Activated CD4-positive, alpha-beta T cell treated with anti-CD3 and anti-CD28 coated beads for 48 hours (primary cell): ENCODE measurements around the gene FARP2.
A peak's percentile ranks its signal among the peaks of the same experiment; 100 is the strongest.
"Not testable (repeated sequence)": the region's sequence is repeated elsewhere in the genome, so short reads cannot be mapped to it uniquely, and the experiment has no call there.

Experiments
- DNase-seq: peaks from one replicate; pipeline ENCODE4 v3.0.0-alpha.2; 2020

Gene FARP2

DNA sequence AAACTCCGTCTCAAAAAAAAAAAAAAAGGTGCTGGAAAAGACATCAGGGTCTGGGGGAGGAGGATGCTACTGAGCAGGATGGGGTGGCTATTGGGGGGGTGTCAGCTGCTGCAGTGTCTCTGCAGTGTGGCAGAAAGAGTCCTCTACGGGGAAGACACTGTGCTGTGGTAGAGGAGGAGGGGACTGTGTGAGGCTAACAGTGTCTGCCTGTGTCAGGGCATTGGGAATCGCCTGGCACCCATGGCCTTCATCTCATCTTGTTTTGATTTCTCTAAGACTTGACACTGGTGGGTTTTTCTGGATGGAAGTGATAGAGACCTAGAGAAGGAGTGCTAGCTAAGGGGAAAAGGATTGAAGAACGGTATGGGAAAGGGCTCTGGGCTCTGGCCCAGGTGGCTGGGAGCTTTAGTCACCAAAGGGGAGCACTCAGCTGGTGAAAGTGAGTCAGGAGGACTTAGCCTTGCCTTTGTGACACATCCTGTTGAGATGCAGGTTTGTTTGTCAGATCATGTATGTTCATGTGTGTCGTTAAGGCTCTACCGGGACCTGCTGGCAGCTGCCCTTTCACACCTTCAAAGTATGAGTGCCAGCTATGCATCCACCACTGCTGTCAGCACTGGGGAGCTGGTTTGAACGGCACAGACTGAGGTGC is 58.0 kb downstream of the FARP2 start:
- DNase-seq: no peak

DNA sequence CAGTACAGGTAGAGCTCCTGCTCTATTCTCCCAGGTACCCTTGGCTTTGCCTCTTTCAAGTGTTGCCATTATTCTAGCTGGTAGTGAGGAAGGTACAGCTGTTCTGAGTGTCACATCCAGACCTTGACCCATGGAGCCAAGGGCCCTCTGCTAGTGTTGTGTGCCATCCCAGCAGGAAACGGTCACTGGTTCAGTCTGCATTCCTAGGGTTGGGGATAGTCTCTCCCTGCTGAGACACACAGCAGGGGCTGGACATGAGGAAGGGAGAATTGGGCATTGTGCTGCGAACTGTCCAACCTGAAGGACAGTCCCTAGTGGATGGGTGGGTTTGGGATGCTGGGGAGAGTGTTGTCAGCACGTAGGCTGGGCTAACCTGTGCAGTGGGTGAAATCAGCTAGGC is 59.1 kb downstream of the FARP2 start:
- DNase-seq: no peak

DNA sequence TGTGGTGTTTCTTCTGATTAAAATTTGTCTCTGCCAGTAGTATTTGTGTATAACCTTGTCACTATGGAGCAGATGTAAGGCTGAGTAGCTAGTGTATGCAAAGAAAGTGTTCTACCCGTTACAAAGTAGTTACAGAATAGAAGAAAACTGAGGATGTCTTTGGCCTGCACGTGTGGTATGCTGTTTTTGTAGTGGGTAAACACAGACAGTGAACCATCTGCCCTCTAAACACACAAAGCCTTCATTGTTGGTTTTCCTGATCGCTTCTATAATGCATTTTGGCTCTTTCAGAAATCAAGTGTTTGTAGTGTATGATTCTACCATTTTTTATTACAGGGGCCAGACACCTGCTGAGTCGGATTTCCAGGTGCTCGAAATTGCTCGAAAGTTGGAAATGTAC is 61.5 kb downstream of the FARP2 start:
- no peak for DNase-seq

- DNase-seq: no peak
These were observed 65.2 kb downstream of the FARP2 start for GRCh38 chr2:241421330-241421729.

GRCh38 chr2:241421942-241422341 is 65.9 kb downstream of the FARP2 start:
- not testable (repeated sequence) for DNase-seq

DNA sequence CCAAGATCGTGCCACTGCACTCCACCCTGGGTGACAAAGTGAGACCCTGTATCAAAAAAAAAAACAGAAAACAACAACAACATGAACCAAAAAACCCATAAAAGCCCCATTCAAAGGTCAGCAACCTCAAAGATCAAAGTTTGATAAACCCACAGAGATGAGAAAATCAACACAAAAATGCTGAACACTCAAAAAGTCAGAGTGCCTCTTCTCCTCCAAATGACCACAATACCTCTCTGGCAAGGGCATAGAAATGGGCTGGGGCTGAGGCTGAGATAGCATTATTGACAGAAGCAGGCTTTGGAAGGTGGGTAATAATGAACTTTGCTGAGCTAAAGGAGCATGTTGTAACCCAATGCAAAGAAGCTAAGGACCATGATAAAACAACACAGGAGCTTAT is 66.3 kb downstream of the FARP2 start:
- DNase-seq: no peak

- DNase-seq: not testable (repeated sequence)
These were observed 67.4 kb downstream of the FARP2 start for GRCh38 chr2:241423489-241423888.

GRCh38 chr2:241425368-241425767 is 69.3 kb downstream of the FARP2 start:
- DNase-seq: no peak

DNA sequence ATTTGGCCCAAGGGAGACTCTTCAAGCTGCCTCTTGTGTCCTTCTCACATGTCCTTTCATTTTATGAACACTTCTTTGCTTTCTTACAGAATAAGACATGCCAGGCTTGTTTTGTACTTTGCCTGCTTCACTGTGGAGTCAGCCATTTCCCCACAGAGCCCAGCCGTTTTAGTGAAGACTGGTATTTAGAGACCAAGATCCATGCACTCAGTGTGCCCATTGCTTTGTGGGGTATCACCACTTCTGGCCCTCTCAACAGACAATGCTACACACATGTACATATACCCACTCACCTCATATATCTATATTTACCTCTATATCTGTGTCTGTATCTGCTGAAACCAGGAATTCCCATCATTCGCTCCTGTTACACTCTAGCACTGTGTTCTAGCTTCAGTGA is 74.1 kb downstream of the FARP2 start:
- DNase-seq: no peak

- no peak for DNase-seq
These were observed 76.9 kb downstream of the FARP2 start for GRCh38 chr2:241432824-241433448.

- DNase-seq: no peak
These were observed 81.1 kb downstream of the FARP2 start for GRCh38 chr2:241437179-241437578.

- no peak for DNase-seq
These were observed 85.4 kb downstream of the FARP2 start for GRCh38 chr2:241441492-241441891.

DNA sequence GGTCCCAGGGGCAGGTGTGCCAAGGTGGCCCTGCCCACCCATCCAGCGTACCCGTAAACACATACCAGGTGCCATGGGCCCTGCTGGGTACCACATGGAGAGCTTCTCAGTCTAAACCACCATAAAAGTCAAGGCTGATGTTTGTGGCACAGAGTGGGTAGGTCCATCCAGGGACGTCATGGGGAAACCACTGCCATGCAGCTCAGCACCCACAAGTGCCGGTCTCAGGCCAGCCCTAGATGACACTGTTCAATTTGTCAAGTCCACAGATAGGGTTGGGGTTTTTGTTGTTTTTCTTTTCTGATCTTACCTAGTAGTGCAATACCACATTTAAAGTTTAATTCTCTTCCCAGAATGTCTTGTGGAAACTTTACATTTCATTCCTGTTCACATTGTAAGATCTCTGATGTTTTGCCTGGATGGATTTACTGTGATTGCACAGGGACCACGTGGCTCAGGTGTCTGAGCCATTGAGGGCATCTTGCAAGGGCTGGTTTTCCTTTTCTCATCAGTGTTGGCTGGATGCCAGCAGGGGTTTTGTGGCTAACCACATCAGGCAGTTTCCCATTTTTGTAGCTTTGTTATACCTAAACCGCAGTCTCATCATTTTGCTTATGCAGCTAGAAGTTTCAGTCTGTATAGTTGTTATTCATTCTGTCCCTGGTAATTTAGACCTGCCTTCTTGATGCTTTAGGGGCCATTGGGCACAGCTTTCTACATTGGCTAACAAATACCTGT is 87.6 kb downstream of the FARP2 start:
- DNase-seq: peak; percentile 98

DNA sequence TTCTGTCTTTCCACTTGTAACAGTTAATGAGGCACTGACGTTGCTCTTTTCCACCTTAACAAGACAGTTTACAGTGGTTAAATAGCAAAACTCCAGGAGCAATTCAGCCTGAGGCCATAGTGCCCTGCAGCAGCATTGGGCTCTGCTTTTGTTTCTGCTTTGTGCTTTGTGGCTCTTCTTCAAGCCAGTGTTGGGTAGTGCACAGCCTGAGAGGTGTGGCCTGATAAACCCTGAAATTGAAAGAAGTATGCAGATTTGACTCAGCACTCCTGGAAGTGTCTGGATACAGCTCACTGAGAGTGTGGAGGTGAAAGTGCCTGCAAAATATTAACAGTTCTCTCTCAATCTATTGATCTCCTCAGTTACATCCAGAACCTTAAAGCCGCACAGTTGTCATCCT is 89.3 kb downstream of the FARP2 start:
- DNase-seq: peak; percentile 8

DNA sequence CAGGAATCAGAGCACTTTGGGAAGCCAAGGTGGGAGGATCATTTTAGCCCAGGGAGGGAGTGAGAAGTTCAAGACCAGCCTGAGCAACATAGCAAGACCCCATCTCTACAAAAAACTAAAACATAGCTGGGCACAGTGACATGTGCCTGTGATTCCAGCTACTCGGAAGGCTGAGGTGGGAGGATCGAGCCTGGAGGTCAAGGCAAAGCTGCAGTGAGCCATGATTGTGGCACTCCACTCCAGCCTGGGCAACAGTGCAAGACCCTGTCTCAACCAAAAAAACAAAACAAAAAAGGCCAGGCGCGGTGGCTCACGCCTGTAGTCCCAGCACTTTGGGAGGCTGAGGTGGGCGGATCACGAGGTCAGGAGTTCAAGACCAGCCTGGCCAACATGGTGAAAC is 94.0 kb downstream of the FARP2 start:
- not testable (repeated sequence) for DNase-seq

GRCh38 chr2:241451840-241452506 is 95.9 kb downstream of the FARP2 start:
- no peak for DNase-seq

- DNase-seq: not testable (repeated sequence)
These were observed 97.8 kb downstream of the FARP2 start for GRCh38 chr2:241453919-241454318.

- DNase-seq: no peak
These were observed 98.9 kb downstream of the FARP2 start for GRCh38 chr2:241454837-241455485.

DNA sequence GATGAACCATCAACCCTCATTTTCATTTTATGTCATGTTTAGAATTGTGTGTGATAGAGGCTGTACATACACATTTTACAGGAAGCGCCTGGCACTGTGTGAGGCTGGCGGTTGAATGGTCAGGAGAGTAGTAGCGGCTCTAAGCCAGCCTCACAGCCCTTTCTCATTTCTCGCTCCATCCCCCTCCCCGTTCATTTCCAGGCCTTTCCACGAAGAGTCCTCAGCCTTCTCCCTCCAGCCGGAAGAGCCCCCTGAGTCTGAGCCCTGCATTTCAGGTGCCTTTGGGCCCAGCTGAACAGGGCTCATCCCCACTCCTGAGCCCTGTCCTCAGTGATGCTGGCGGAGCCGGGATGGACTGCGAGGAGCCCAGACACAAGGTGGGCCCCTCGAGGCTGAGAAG is 100.5 kb downstream of the FARP2 start:
- DNase-seq: no peak

- no peak for DNase-seq
These were observed 102.6 kb downstream of the FARP2 start for GRCh38 chr2:241458687-241459086.

GRCh38 chr2:241459520-241459919 is 103.4 kb downstream of the FARP2 start:
- DNase-seq: no peak

DNA sequence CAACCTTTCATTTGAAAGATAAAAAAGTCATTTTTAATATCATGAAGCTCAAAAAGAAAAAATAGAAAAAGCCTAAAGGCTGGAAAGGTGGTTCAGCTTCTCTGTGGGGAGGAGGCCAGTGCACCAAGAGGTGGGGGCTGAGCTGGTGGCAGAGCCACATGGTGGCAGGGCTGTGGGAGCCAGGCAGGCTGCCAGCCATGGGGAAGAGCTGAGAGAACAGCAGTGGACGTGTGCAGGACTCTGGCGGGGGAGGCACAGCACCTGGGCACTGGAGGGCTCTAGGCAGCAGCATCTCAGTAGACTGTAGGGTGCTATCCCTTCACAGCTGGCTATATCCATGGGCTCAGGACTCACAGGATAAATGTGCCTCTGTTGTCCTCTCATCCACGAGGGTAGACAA is 104.5 kb downstream of the FARP2 start:
- no peak for DNase-seq
